ENCODE measurements around the gene FLYWCH2. TPM values are rescaled to one million over a fixed set of nuclear protein-coding genes. Genes with fewer than 3 reads are reported as not detected.
A peak's percentile ranks its signal among the peaks of the same experiment; 100 is the strongest.

Gene FLYWCH2
- total and polyA plus RNA-seq, 9 of the 15 experiments (the other 6 are each of a cell fraction or from before 2014, with no cell fraction given), result 0.70 to 55.5 (median 7.6) TPM

DNA sequence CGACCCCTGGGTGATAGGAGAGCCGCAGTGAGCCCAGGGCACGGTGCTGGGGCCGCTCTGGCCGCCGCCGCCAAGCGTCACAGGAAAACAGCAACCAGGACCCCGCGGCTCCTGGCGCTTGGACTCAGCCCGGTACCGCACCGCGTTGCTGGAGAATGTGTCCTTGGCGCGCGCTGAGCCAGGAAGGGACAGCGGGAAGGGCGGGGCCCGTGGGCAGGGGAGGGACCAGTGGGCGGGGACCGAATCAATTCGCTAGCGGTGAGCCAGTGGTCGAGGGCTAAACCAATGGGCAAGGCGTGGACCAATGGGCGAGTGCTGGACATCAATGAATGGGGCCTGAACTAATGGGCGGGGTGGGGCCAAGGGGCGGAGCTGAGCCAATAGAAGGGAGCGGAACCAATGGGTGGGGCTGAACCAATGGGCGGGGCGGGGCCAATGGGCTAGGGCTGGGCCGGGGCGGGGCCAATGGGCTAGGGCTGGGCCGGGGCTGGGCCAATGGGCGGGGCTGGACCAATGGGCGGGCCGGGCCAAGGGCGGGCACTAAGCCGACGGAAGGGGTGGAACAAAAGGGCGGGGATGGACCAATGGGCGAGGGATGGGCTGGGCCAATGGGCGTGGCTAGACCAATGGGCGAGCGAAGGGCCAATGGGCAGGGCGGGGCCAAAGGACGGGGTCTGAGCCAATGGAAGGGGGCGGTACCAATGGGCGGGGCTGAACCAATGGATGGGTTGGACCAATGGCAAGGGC is 22.4 kb downstream of the FLYWCH2 start (continued):
- TF ChIP-seq, protein P1, sequence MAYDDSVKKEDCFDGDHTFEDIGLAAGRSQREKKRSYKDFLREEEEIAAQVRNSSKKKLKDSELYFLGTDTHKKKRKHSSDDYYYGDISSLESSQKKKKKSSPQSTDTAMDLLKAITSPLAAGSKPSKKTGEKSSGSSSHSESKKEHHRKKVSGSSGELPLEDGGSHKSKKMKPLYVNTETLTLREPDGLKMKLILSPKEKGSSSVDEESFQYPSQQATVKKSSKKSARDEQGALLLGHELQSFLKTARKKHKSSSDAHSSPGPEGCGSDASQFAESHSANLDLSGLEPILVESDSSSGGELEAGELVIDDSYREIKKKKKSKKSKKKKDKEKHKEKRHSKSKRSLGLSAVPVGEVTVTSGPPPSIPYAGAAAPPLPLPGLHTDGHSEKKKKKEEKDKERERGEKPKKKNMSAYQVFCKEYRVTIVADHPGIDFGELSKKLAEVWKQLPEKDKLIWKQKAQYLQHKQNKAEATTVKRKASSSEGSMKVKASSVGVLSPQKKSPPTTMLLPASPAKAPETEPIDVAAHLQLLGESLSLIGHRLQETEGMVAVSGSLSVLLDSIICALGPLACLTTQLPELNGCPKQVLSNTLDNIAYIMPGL (CRISPR knock-in tag; IDR thresholded peaks at IDR 0.05), result no peak
- TF ChIP-seq, protein P2, sequence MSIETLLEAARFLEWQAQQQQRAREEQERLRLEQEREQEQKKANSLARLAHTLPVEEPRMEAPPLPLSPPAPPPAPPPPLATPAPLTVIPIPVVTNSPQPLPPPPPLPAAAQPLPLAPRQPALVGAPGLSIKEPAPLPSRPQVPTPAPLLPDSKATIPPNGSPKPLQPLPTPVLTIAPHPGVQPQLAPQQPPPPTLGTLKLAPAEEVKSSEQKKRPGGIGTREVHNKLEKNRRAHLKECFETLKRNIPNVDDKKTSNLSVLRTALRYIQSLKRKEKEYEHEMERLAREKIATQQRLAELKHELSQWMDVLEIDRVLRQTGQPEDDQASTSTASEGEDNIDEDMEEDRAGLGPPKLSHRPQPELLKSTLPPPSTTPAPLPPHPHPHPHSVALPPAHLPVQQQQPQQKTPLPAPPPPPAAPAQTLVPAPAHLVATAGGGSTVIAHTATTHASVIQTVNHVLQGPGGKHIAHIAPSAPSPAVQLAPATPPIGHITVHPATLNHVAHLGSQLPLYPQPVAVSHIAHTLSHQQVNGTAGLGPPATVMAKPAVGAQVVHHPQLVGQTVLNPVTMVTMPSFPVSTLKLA (conservative IDR thresholded peaks at IDR 0.05), result peak; percentile 43 to 81; a peak in 3 of 4 replicates
- TF ChIP-seq CAMTA2 (CRISPR knock-in tag; conservative IDR thresholded peaks at IDR 0.05) (no peak), HEY1 (CRISPR knock-in tag; IDR thresholded peaks at IDR 0.05; ENCODE audit: borderline replicate concordance) (no peak), CBX3 (IDR thresholded peaks at IDR 0.05; ENCODE audit: borderline replicate concordance in 1 of 2, low read length in 2 of 2) (peak in 1 of 2 experiments; percentile 57; a peak in 1 of 3 replicates), SLC30A9 (CRISPR knock-in tag; IDR thresholded peaks at IDR 0.05) (no peak), SUPT5H (IDR thresholded peaks at IDR 0.05) (peak; percentile 99), ZNF347 (CRISPR knock-in tag; IDR thresholded peaks at IDR 0.05; ENCODE audit: low read depth) (no peak), NBN (IDR thresholded peaks at IDR 0.05; ENCODE audit: low read depth) (0 out of 2 replicates have a peak, but pooled peaks have one; percentile 19), SRSF7 (optimal IDR thresholded peaks at IDR 0.05; ENCODE audit: low read depth, low read length) (no peak), BMI1 (IDR thresholded peaks at IDR 0.05; ENCODE audit: low read length) (no peak), OTX1 (CRISPR knock-in tag; IDR thresholded peaks at IDR 0.05) (no peak; the same call in 1 of the 2 replicates), ZBTB17 (CRISPR knock-in tag; IDR thresholded peaks at IDR 0.05) (peak; percentile 34; the same call in 1 of the 2 replicates), SAFB (IDR thresholded peaks at IDR 0.05; ENCODE audit: borderline replicate concordance, low read depth, low read length) (no peak; the same call in 1 of the 2 replicates), POU5F1 (IDR thresholded peaks at IDR 0.05; ENCODE audit: borderline replicate concordance, low read depth, low read length, partially characterized antibody) (no peak), ZNF644 (tag; IDR thresholded peaks at IDR 0.05; ENCODE audit: low read depth) (no peak), THRAP3 (IDR thresholded peaks at IDR 0.05; ENCODE audit: borderline replicate concordance) (no peak), ZNF3 (CRISPR knock-in tag; IDR thresholded peaks at IDR 0.05) (no peak), HNRNPL (IDR thresholded peaks at IDR 0.05; ENCODE audit: low read depth, low read length) (no peak), SIN3B (IDR thresholded peaks at IDR 0.05; ENCODE audit: low read depth) (no peak)
- TF ChIP-seq, protein P3, sequence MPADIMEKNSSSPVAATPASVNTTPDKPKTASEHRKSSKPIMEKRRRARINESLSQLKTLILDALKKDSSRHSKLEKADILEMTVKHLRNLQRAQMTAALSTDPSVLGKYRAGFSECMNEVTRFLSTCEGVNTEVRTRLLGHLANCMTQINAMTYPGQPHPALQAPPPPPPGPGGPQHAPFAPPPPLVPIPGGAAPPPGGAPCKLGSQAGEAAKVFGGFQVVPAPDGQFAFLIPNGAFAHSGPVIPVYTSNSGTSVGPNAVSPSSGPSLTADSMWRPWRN (IDR thresholded peaks at IDR 0.05; ENCODE audit: low read depth), result no peak
- TF ChIP-seq, protein P4, sequence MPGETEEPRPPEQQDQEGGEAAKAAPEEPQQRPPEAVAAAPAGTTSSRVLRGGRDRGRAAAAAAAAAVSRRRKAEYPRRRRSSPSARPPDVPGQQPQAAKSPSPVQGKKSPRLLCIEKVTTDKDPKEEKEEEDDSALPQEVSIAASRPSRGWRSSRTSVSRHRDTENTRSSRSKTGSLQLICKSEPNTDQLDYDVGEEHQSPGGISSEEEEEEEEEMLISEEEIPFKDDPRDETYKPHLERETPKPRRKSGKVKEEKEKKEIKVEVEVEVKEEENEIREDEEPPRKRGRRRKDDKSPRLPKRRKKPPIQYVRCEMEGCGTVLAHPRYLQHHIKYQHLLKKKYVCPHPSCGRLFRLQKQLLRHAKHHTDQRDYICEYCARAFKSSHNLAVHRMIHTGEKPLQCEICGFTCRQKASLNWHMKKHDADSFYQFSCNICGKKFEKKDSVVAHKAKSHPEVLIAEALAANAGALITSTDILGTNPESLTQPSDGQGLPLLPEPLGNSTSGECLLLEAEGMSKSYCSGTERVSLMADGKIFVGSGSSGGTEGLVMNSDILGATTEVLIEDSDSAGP (CRISPR knock-in tag; IDR thresholded peaks at IDR 0.05), result no peak
